NOMO-1 treated with DMSO at 0.1 percent for 48 hours (cell line): Measurements from ENCODE around the gene CNTNAP2.

Source experiments
- DNase-seq: peaks from one replicate; lab custom pipeline; 2025; ENCODE audit not compliant: unreplicated experiment; lab: John Stamatoyannopoulos, UW

Gene CNTNAP2

GRCh38 chr7:147193476-147193875 lies 1076.9 kb downstream of the CNTNAP2 start:
- DNase-seq: no peak

DNA sequence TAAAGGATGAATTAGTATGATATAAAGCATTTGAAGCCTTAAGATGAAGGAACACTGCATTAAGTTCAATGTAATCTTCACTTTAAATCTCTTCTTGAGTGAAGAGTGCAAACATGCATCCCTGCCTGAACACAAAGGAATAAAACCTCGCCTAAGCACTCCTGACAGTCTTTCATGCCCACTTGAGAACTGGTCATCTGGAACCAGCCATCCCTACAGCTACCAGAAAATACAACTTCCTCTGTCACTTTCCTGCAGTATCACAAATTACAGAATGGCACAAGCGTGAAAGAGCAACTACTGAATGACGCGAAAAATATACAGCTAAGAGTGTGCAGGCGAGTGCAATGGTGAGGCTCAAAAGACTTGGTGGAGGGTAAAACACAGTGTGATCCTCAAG lies 1079.9 kb downstream of the CNTNAP2 start:
- no peak for DNase-seq

GRCh38 chr7:147197006-147197405 lies 1080.4 kb downstream of the CNTNAP2 start:
- DNase-seq: no peak

DNA sequence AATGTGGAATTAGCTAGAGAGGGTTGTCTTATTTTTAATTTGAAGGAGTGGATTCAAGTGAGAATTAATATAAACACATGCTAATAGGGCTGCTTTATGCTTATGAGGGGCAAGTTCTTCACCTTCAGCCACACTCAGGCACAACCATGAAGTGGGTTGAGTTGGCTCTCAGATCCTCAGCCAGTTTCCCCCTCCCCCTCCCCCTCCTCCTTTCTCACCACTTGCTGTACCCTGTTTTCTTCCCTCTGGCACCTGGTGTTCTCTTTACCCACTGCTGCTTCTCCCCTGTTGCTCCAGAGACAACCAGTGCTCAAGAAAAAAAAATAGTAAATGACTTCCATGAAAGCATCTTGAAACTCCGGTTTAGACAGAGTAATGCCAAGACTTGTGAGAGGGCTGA lies 1083.3 kb downstream of the CNTNAP2 start:
- DNase-seq: no peak

DNA sequence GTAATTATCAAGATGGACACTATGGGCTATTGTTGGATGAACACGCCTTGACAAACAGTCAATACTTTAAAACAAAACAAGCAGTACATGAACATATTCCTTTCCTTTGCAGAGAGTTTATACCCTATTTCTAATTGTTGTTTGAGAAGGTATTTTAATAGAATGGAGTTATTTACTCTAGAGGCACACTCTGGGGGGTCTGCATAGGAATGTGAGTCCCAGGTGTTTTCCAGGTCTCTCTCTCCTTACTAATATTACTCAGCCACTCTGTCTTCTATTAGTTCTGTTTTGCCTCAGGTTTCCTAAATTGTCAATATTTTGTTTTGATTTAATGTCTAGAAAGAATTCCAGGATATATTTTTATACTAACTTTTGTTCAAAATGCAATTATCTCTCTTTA lies 1091.4 kb downstream of the CNTNAP2 start:
- DNase-seq: no peak

GRCh38 chr7:147231275-147231674 lies 1114.7 kb downstream of the CNTNAP2 start:
- DNase-seq: no peak

DNA sequence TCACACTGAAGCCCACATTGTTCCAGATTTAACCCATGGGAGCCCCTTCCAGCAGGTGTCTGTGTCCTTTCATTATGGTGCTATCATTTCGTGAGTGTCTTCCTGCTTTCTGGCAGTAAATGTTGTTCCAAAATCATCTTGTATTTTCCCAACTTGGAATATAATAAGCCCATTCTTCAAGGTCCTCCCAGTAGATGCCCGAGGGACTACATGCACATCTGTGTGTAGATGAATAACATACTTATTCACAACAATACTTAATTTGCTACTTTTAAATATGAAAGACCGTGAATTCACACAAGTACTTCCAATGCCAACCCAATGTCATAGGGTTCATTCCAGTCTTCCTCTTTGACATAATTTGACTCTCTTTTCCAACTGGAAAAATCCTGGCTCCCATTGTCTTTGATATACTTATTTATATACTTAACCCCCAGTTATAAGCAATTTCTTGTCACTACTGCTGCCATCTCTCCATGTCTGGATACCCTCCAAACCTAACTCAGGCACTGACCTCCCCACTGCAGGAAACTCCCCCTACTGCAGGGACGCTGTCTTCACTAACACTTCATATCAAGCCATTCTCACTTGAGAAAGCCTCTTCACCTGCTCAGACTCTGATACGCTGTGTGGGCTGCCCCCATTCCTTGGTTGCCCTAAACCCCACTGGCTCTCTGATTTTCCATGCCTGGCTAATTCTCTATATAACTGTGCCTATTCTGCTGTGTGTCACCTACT lies 1119.2 kb downstream of the CNTNAP2 start:
- no peak for DNase-seq

- no peak for DNase-seq
Observed at GRCh38 chr7:147240468-147240867, 1123.9 kb downstream of the CNTNAP2 start.

GRCh38 chr7:147245274-147245673 lies 1128.7 kb downstream of the CNTNAP2 start:
- DNase-seq: peak; percentile 15

- DNase-seq: no peak
Observed at GRCh38 chr7:147249956-147250355, 1133.4 kb downstream of the CNTNAP2 start.

DNA sequence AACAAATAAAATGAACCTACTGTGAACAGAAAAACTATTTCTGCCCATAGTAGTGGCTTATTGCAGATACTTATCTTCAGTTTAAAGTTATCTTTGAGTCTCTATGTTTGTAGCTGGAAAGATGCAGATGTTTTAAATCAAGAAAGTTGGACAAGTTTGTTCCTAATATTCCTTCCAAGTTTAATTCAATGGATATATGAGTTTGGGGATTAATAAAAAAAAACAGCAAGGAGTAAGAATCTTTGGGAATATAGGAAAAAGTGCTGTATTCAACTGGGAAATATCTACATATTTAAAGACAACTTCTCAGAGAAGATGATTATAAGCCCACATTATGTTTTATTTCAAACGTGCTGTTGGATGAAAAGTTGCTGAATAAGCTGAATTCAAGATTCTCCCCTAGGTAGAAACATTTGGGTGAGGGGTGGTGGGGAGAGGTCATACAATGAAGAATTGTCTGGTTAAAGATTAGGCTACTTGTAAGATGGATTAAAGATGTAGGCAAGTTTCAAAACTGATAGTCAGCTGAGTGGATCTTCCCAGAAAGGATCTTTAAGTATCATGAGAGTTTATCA lies 1135.2 kb downstream of the CNTNAP2 start:
- no peak for DNase-seq

DNA sequence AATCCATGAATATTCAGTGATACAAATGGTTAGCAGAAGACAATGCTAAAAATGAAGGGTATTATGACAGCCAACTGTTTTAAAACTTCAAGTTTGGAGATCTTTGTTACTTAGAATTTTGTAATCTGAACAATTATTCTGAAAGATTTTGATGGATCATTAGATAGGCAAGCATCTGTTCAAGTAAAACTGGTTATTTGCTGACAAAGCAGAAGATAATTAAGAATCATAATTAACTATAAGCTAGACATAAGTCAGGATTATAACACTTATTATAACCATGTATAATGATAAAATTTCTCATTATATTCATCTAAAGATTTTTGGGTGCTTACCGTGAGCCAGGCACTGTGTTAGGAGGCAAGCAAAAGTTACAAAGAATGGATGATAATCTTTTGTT lies 1145.1 kb downstream of the CNTNAP2 start:
- no peak for DNase-seq

DNA sequence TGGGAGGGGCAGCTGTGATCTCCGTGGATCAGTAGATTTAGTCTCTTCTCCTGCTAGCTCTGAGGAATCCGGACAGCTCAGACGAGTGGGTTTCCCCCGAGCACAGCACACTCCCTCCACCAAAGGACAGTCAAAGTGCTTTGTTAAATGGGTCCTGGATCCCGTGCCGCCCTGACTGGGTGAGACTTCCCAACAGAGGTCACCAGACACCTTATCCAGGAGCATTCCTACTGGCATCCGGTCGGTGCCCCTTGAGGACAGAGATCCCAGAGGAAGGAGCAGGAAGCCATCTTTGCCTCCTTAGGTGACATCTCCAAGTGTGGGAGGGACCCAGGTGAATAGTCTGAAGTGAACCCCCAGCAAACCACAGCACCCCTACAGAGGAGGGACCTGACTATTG lies 1148.9 kb downstream of the CNTNAP2 start:
- DNase-seq: no peak

GRCh38 chr7:147276106-147276505 lies 1159.5 kb downstream of the CNTNAP2 start:
- no peak for DNase-seq

- DNase-seq: no peak
Observed at GRCh38 chr7:147276783-147277370, 1160.3 kb downstream of the CNTNAP2 start.

GRCh38 chr7:147279514-147279913 lies 1162.9 kb downstream of the CNTNAP2 start:
- DNase-seq: no peak

- no peak for DNase-seq
Observed at GRCh38 chr7:147279964-147280374, 1163.4 kb downstream of the CNTNAP2 start.

DNA sequence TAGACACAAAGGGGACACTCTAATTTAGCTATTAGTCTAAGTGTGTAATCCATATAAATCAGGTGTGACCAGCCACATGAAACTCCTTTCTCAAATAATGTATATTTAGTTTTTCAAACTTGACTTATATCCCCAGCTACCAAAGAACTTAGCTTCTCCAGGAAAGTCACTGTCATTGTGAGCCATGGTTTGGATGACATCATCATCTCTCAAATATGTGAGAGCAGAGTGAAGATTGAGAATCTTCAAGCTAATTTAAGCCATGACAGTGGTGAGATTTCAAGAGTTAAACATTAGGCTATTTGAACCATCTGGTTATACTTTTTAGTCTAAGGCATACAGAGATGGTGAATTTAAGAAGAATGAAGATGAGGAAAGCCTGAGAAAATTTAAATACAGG lies 1165.6 kb downstream of the CNTNAP2 start:
- no peak for DNase-seq

DNA sequence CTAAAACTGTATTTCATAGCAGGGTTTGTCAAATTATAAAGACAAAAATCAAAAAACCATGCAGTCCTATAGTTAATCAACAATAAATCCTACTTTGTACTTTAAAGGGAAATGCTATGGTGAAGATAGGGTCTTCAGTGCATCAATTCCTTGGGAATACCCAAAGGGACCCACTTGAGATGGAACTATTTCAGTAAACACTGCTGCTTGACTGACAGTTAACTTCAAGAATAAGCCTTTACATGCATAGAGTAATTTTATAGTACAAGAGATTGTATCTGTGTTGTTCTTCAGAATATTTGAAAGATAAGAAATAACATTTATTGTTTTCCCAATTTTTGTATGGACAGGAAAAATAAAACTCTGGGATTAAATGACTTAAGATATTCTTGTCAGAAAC lies 1179.6 kb downstream of the CNTNAP2 start:
- DNase-seq: no peak

DNA sequence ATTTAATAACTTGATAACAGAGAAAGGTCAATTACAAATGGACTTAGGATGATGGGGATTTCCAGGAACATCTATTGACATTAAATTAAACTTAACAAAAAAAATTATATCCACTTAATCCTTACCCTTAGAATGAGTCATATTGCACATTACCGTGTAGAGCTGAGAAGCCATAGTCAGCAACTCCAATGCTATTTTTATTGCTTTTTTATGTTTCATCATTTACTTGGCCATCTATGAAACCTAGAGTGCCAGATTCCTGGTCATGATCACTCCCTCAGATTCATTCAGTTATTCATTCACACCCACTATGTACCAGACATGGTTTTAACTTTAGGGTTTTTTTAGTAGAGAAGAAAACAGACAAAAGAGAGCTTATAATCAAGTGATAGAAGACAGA lies 1180.4 kb downstream of the CNTNAP2 start:
- DNase-seq: no peak

GRCh38 chr7:147298611-147299043 lies 1182.0 kb downstream of the CNTNAP2 start:
- DNase-seq: no peak

DNA sequence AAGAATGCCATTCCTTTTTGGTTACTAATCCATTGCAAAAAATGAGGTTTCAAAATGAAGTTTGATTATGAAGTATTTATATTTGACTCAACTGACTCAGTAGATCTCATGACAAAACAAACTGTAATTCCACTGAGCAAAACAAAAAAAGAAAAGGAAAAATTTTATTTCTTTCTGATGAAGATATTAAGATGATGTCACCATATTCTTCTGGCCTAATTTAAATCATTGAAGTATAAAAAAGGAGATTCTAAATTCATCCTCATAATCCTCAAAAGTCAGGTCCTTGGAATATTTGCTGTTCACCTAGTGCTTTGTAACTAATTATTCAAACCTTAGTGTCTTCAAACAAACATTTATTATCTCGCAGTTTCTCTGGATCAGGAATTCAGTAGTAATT lies 1183.7 kb downstream of the CNTNAP2 start:
- DNase-seq: no peak
